GM12891 (cell line): Measurements from ENCODE around the gene SERP2.

Source experiments
- POLR2A ChIP-seq: IDR thresholded peaks from 2 replicates; pipeline ENCODE4 v1.6.1; 2011; ENCODE audit warnings: low read depth, low read length, control low read depth
- POU2F2 ChIP-seq: IDR thresholded peaks from 2 replicates; pipeline ENCODE4 v1.6.1; 2011; ENCODE audit warnings: low read depth, mild to moderate bottlenecking, control low read depth, low read length, moderate library complexity
- TAF1 ChIP-seq: IDR thresholded peaks from 2 replicates; pipeline ENCODE4 v1.6.1; 2011; ENCODE audit warnings: low read depth, low read length, control low read depth

- TF ChIP-seq POU2F2, result no peak
- TF ChIP-seq TAF1, result no peak
- no peak for TF ChIP-seq POLR2A
Observed at GRCh38 chr13:44388427-44389059, 14.9 kb downstream of the SERP2 start.
